ENCODE measurements around the gene MRPS27.

- TF ChIP-seq ZFX (IDR thresholded peaks at IDR 0.05) = no peak
- TF ChIP-seq CTCF (conservative IDR thresholded peaks at IDR 0.05) = no peak
Observed at GRCh38 chr5:72172786-72173185, 147.3 kb downstream of the MRPS27 start.
